ENCODE data around the gene IZUMO1.

DNA sequence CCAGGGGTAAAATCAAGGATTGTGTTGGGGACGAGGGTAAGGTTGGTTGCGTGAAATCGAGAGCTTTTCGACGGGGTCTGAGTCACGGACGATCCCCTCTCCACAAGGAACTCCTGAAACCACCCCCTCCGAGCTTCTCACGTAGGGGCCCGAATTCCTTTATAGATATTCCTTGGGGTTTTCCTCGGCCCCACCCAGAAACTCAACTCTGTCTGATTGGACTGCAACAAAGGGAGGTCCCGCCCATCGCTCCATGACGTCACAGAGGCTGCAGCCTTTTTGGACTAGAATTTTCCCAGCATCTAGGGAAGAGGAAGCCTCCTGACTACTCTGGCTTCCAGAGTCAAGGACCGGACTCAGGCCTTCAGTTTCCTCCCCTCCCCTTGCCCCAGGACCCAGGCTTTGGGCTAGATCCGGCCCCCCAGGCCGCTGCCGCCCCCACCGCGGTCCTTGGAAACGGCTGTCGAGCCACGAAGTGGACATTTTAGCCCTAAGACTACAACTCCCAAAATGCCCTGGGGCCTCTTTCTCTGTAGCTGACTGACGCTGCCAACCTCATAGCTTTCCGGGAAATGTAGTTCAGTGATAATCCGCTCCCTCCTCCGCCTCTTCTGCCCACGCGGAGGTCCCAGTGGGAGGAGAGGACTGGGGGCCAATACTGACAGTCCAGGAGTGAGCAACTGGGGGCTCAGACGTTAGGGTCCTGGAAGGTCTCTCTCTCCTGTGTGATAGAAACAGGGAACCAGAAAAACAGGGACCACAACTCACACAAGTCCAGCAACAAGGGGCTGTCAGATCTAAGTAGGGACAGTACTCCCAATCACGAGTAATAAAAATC is at the start of gene IZUMO1:
- TF ChIP-seq EZH2 (IDR thresholded peaks at IDR 0.05; ENCODE audit: borderline replicate concordance, low read length): no peak
- TF ChIP-seq, protein P1, sequence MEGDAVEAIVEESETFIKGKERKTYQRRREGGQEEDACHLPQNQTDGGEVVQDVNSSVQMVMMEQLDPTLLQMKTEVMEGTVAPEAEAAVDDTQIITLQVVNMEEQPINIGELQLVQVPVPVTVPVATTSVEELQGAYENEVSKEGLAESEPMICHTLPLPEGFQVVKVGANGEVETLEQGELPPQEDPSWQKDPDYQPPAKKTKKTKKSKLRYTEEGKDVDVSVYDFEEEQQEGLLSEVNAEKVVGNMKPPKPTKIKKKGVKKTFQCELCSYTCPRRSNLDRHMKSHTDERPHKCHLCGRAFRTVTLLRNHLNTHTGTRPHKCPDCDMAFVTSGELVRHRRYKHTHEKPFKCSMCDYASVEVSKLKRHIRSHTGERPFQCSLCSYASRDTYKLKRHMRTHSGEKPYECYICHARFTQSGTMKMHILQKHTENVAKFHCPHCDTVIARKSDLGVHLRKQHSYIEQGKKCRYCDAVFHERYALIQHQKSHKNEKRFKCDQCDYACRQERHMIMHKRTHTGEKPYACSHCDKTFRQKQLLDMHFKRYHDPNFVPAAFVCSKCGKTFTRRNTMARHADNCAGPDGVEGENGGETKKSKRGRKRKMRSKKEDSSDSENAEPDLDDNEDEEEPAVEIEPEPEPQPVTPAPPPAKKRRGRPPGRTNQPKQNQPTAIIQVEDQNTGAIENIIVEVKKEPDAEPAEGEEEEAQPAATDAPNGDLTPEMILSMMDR (conservative IDR thresholded peaks at IDR 0.05 in 1 of 2, IDR thresholded peaks at IDR 0.05 in 1 of 2; ENCODE audit: extremely low read depth in 1 of 2, insufficient read depth in 1 of 2, low read depth in 1 of 2, low read length in 2 of 2): no peak

Measured in mammary epithelial cell (primary cell).